AG08395 (cell line): ENCODE measurements around the gene CCDC136.

Experiments used
- DNase-seq: peaks from one replicate; pipeline ENCODE4 v3.0.0; 2012; ENCODE audit warnings: mixed read lengths, low spot score

The CCDC136 gene

DNA sequence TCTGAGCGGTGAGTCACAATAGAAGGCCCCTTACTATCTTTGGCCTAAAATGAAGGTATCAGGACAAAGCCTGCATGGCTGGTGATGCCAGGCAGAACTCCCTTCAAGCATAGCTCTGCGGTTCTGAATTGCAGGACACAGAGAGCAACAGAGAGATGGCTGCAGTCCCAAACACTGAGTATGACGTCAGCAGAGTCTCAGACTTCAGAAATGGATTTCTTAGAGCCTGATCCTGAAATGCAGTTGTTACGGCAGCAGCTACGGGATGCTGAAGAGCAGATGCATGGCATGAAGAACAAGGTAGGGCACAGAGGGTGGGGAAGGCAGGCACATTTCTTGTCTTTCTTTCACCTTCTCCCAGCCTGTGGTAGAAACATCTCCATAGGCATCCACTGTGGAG, 13.5 kb downstream of the CCDC136 start:
- no peak for DNase-seq

DNA sequence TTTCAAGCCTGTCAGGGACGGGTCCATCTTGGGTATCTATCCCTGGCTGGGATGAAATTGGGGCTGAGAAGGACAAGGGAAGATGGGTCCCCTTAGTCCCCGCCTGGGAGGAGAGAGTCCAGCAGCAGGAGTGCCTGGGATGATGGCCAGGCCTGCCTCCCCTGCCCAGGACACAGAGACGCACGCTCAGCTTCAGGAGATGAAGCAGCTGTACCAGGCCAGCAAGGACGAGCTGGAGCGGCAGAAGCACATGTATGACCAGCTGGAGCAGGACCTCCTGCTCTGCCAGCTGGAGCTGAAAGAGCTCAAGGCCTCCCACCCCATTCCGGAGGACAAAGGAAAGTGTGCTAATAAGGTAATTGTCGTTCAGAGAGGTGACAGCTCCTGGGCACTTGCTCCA, 15.4 kb downstream of the CCDC136 start:
- DNase-seq = no peak

DNA sequence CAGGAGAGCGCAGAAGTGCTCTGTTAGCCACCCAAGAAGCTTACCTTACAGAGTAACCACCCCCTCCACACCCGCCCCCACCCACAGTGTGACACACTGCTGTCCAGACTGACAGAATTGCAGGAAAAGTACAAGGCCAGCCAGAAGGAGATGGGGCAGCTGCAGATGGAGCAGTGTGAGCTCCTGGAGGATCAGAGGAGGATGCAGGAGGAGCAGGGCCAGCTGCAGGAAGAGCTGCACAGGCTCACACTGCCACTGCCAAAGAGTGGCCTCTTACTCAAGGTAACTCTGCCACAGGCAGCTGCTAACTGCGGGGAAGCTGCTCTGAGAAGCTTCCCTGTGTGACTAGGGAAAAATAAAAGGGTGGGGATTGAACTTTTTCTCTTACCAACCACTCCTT, 17.6 kb downstream of the CCDC136 start:
- DNase-seq = no peak

DNA sequence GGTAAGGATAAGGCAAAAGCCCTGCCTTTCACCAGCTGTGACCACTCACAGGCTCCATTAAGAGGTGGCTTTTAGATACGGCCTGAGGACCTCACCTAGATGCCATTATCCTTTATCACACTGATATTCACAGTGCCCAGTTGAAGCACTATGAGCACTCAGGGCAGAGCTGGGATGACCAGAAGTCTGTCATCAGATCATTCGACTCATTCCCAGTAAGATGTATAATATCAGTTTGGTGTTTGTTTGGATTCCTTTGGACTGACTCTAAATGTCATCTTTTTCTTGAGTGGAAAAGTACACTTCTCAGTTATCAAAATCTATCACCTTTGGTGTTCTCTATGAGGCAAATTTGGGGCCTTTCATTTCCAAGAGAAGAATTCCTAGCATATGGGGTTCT, 18.7 kb downstream of the CCDC136 start:
- peak; percentile 59 for DNase-seq

DNA sequence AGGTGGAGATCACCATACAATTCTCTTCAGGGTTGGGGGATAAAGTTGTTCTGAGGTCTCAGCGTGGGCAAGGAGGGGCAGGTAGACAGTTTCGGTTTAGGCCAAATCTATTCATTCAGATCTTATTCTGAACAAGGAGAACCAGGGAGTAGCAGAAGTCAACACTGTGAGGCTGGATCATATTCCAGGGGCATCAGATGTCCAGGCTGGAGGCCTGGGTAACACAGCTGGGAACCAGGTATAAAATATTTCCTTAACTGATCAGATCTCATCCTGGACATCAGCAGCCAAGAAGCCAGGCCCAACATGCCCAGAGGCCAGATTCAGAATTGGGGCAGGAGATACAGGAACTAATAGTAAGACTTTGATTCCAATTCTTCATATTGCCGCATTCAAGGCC, 19.2 kb downstream of the CCDC136 start:
- DNase-seq = no peak

DNA sequence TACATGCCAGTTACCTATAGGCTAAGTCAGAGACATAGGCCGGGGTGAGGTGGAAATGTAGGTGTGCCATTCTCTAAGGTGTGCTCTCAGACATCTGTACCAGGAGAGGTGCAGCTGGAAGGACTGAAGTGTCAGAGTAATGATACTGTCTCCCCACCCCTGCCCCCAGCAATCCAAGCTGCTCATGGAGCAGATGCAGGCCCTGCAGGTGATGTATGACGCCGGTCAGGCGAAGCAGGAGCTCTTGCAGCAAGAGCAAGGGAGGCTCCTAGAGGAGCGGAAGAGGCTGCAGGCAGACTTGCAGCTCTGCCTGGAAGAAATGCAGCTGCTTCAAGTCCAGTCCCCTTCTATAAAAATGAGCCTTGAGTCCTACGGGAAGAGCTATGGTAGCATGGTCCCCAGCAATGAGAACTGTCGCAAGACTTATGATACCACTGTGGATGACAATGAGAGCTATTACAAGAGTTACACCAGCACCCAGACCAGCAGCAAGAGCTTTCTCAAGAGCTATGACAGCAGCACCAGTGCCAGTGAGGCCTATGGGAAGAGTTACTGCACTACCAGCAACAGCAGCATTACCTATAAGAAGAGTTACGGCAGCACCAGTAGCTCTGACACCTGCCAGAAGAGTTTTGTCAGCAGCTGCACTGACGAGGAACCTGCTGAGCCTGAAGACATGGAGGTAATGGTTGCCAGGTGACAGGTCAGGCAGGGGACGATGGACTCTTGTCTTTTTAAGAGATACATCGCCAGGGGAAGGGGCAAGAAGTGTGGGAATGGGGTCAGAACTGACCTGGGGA, 20.1 kb downstream of the CCDC136 start:
- no peak for DNase-seq

DNA sequence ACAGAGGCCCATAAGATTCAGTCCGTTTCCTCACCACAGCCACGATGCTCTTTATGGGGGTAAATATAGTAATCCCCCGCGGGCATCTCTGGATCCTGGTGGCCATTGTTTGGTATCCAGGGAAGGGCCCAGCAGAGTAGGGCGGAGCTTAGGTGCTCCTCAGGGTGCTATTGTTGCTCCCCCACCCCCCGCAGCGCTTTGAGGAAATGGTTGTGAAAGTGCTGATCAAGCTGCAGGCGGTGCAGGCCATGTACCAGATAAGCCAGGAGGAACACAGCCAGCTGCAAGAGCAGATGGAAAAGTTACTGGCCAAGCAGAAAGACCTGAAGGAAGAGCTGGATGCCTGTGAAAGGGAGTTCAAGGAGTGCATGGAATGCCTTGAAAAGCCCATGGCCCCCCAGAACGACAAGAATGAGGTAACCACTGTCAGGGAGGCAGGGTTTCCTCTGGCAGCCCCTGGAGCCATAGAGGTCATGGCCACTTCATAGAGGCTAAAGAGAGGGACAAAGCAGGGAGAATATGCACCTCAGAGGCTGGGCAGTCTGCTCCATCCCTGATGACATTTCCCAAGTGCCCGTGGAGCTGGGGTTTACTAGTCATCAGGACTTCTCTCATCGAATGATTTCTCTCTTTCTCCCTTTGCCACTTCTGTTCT, 20.9 kb downstream of the CCDC136 start:
- no peak for DNase-seq

DNA sequence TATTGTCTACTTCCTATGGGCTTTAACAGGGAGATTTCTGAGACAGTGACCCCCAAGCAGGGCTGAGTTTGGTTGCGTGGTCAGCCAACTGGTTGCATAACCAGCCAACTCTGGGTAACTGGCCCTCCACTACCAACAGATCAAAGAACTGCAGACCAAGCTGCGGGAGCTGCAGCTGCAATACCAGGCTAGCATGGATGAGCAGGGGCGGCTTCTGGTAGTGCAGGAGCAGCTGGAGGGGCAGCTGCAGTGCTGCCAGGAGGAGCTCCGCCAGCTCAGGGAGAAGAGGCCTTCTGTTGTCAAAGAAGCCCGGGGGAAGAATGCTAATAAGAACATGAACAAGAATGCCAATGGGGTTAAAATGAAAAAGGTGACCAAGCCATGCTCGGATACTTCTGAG, 22.7 kb downstream of the CCDC136 start:
- no peak for DNase-seq

DNA sequence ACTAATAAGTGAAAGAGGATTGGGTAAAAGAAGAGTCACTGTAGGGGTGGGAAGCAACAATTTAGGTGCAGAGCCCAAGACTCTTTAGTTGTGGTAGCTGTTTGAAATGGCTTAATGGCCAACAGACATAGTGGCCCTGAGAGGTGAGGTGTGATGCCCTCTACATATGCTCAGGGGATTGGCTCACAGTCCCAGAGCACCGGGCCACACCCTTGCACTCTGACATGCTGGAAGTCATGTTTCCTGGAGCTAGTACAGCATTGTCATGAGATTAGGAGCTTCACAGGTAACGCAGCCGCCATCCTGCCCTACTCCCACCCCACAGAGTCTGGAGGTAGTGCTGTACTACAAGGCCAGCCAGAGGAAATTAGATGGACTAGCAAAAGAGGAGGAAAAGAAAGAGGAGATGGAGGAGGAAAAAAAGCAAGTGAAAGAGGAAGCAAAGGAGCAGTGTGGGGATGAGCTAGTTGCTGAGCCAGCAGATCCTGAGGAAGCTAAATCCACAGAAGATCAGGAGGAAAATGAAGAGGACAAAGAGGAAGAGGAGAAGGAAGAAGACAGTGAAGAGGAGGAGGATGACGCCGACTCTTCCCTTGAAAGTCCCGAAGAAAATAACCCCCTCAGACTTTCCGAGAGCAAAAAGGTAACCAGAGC, 23.6 kb downstream of the CCDC136 start:
- DNase-seq = no peak

DNA sequence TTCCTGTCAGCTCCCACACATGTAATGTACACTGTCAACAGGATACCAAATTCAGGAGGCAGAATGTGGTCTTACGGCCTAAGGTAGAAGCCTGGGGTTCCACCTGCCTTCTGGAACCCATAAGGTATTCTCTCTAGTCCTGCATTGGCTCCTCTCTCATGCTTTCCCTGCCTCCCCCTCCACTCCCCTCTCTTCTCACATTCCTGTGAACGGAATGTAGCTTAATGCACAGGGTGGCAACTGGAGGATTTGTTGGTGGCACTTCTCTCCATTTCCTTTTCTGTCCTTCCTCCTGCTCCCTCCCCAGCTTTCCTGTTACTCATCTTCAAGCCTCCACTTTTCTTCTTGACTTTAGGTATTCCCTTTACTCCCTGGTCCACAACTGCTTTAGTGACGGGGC, 26.9 kb downstream of the CCDC136 start:
- no peak for DNase-seq

DNA sequence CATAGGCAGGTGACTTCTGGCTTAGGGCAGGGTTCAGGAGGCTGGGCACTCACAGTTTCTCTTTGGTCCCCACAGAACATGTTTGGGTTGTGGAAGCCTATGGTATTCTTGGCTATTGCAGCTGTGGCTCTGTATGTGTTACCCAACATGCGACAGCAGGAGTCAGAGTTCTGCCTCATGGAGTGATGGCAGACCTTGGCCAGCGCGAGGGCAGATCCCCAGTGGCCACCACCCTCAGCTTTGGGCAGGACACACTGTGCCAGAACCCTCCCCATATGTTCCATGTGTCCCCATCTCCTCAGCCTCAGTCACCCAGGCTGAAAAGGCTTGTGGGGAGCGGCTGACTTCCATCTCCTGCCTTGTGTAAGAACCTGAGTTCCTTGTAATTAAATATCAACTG, 30.0 kb downstream of the CCDC136 start:
- DNase-seq = no peak

DNA sequence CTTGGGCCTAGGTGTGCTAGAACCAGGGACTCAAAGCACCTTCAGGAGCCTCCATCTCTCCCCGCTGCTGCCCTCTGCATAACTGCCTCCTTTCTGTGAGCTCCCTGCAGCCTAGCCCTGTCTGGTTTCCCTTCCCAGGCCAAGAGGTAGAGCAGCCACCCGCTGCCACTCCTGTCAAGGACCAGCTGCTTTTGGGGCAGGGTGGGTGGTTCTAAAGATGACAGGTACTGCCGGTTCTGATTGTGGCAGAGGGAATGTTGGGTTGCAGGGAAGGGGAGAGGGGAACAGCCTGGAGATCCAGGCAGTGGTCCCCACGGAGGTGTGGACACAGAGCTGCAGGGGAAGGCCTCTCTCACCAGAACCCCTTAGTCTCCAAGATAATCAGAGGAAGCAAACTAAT, 34.7 kb downstream of the CCDC136 start:
- no peak for DNase-seq

DNA sequence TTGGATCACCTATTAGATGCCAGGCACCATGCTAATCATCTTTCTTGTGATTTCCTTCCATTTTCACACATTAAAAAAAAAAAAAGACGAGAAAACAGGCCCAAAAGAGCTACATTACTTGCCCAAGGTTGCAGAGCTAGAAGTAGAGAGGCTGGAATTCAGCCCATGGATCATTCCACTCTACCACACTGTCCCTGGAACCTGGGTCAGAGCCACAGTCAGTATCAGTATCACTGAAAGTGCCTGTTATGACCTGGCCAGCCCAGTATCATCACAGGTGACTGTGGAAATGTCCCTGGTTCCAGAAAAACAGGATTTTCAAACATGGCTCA, 35.1 kb downstream of the CCDC136 start:
- no peak for DNase-seq

DNA sequence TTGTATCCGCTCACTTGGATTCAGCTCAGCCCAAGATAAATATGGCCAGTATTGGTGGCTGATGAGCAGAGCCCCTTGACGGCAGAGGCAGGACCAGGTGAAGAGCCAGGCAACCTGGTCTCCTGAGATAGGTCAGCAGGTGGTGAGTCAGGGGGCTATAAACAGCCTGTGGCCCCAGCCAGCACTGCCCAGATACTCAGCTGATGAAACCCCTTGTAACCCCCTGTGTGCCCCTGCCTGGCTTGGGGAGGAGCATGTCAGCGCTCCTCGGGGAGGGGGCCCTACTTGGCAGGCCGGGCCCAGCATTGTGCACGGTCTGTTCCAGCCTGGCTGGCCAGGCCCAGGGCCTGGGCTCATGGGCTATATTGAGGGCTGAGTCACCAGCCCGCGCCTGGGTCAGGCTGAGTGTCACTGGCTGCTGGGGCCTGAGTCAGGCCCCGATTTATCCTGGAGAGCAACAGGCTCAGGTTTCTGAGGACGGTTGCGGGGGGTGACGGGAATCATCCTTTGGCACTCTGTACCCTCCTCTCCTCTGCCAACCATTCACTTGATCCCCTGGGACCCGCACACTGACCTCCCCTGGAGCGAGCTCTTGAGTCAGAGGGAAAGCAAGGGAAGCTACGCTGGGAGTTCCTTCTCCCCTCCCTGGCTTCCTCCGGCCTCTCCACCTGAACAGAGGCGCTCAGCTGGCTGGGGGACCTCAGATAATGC, 35.6 kb downstream of the CCDC136 start:
- peak; percentile 85 for DNase-seq

DNA sequence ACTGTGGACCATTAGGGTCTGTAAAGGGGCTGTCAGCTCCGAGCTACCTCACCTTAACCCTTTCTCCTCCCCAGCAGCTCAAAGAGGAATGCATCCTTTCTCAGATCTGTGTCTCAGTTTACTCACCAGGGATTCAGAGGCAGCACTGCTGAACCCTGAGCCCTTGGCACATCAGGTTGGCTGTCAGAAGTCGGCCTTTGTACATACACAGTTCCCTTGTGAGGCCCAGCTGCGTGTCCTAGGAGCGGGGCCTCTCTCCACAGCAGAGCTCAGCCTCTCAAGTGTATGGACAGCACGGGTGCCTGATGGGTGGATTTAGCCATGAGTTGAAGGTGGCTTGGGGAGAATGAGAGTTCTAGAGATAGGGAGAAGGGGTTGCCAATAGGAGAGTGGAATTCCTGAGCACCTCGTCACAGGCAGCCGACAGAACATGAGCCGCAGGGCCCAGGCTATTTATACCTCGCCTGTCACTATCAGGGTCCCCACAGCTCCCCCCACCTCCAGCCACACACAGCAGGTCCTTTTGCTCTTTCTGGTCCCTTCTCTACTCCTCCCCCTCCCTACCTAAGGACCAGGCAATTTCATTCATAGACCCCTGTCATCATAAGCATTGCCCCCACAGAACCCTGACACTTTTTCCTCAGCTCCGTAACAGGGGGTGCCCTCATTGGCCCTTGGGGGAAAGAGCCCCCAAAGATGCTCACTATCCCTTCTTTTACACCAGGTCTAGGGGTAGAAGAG, 36.4 kb downstream of the CCDC136 start:
- DNase-seq = peak; percentile 69

DNA sequence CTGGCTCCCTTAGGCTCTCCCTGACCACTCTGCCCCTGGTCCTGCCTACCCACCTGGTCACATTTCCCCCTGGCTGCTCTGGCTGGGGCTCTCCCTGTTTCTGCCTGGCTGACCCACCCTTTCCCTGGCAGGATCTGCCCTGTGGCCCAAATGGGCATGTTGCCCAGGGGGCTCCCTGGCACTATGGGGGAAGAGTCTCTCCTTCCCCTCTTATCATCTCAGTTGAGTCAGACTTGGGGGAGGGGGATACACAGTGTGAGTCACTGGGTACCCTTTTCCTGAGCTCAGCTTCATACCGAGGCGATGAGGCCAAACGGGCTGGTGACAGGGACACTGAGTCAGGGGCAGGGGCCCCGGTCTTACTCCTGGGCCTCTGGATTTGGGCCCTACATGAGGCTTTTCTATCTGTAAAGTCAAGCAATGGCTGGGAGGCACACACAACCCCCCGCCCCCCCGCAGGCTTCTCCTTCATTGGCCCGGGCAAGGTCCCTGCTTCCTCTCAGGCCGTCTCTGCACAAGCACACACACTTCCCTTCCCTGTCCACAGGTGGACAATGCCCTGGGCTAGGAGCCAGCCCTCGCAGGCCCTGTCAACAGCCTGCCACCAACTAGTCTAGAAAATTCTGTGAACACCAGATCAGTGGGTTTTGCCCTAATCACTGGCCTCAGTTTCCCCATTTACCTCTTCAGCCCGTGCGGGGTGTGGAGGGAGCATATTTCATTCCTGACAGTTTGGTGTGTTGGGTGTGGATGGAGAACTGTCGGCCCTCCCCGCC, 37.8 kb downstream of the CCDC136 start:
- DNase-seq = no peak

DNA sequence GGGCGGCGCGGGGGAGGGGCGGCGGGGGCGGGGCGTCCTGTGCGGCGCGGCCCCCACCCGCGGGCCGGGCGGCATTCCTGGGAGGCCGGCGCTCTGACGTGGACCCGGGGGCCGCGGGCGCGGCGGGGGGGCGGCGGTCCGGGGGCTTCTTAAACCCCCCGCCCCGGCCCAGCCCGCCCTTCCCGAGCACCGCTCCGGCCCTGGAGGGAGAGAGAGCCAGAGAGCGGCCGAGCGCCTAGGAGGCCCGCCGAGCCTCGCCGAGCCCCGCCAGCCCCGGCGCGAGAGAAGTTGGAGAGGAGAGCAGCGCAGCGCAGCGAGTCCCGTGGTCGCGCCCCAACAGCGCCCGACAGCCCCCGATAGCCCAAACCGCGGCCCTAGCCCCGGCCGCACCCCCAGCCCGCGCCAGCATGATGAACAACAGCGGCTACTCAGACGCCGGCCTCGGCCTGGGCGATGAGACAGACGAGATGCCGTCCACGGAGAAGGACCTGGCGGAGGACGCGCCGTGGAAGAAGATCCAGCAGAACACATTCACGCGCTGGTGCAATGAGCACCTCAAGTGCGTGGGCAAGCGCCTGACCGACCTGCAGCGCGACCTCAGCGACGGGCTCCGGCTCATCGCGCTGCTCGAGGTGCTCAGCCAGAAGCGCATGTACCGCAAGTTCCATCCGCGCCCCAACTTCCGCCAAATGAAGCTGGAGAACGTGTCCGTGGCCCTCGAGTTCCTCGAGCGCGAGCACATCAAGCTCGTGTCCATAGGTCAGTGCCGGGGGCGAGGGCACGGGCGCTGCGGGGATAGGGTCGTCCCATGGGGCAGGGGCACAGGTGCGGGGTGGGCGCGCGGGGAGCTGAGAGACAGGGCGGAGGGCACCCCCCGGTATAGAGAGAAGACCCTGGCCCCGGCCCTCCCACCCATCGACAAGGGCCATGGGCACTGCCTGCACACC, 38.7 kb downstream of the CCDC136 start, which contains the start of gene FLNC:
Gene FLNC, plus strand, starts transcription at position 176 of the 947 bp plus-strand sequence. Its CDS starts 232 bp downstream, at position 408.
- DNase-seq = peak; percentile 79

DNA sequence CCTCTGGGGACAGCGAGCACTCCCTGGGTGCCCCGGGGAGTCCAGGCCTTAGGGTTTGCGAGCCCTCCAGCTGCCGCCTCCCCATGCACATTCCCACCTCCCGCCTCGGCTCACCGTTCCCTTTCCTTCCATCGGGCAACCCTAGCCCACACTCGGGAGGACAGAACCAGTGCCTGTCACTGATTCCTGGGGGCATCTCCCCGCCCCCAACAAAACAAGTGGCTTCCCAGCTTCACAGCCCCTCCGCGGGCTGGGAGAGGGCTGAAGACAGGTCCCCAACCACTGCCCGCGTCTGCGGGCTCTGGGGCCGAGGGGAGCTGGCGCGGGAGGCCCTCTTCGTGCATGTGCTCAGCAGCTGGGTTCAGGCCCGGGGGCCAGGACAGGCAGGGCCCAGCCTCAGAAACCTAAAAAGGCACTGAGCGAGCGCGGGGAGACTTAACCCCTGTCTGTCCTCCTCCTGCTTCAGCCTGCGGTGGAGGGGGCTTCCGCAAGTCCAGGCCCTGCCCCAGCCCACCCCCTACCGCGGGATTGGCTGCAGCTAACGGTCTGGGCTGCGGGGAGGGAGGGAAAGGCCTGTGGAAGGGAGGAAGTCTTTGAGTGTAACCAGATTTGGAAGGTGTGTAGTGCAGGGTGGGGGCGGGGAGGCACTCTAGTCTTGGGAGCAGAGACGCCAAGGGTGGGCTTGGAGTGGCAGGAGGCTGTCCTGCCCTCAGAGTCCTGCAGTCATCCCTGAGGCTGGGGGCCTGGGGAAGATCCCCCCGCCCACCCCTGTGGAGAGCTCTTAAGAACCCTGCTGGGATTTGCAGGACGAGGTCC, 39.6 kb downstream of the CCDC136 start:
- peak; percentile 49 for DNase-seq
